Raji (cell line): ENCODE data around the gene MYOT.

Experiments used
- POLR2A ChIP-seq: IDR thresholded peaks from 2 replicates; pipeline ENCODE4 v1.6.1; 2011; ENCODE audit warnings: low read depth, low read length, control low read depth; ENCODE audit not compliant: insufficient read depth

Gene MYOT

GRCh38 chr5:137843676-137844299 lies 23.9 kb upstream of the MYOT start:
- TF ChIP-seq POLR2A: no peak

- no peak for TF ChIP-seq POLR2A
Measured at GRCh38 chr5:137845472-137845871, 22.2 kb upstream of the MYOT start.

- TF ChIP-seq POLR2A: no peak
Measured at GRCh38 chr5:137847687-137848086, 20.0 kb upstream of the MYOT start.

GRCh38 chr5:137856201-137856600 lies 11.5 kb upstream of the MYOT start:
- no peak for TF ChIP-seq POLR2A

GRCh38 chr5:137856916-137857862 lies 10.5 kb upstream of the MYOT start:
- no peak for TF ChIP-seq POLR2A

GRCh38 chr5:137858223-137858916 lies 9.3 kb upstream of the MYOT start:
- TF ChIP-seq POLR2A: no peak

GRCh38 chr5:137858954-137859353 lies 8.7 kb upstream of the MYOT start:
- no peak for TF ChIP-seq POLR2A

- TF ChIP-seq POLR2A: no peak
Measured at GRCh38 chr5:137862251-137862650, 5.4 kb upstream of the MYOT start.

- no peak for TF ChIP-seq POLR2A
Measured at GRCh38 chr5:137866541-137867388, 895 bp upstream of the MYOT start.

- no peak for TF ChIP-seq POLR2A
Measured at GRCh38 chr5:137870647-137871339, 3.1 kb downstream of the MYOT start.

- TF ChIP-seq POLR2A: no peak
Measured at GRCh38 chr5:137871571-137871970, 3.9 kb downstream of the MYOT start.

GRCh38 chr5:137872466-137872865 lies 4.8 kb downstream of the MYOT start:
- TF ChIP-seq POLR2A: no peak

- no peak for TF ChIP-seq POLR2A
Measured at GRCh38 chr5:137876101-137876500, 8.4 kb downstream of the MYOT start.

GRCh38 chr5:137880313-137880712 lies 12.7 kb downstream of the MYOT start:
- TF ChIP-seq POLR2A: no peak
